Measurements from ENCODE around the gene COG2. TPM values are rescaled to one million over a fixed set of nuclear protein-coding genes. Genes with fewer than 3 reads are reported as not detected.

Gene COG2
- total and polyA plus RNA-seq, 2 of the 13 experiments (the other 11 are each of a cell fraction or from before 2014, with no cell fraction given) = 16.8 to 36.3 TPM

- TF ChIP-seq AHR (CRISPR knock-in tag; IDR thresholded peaks at IDR 0.05) (peak; percentile 67; the same call in 1 of the 2 replicates), TFAP4 (IDR thresholded peaks at IDR 0.05; ENCODE audit: borderline replicate concordance, low read depth) (peak; percentile 80), GLI4 (CRISPR knock-in tag; IDR thresholded peaks at IDR 0.05; ENCODE audit: borderline replicate concordance) (no peak)
Observed at GRCh38 chr1:230713915-230714764, 71.9 kb downstream of the COG2 start, which contains the start of gene AGT (continued).

GRCh38 chr1:230715510-230715909 is 73.2 kb downstream of the COG2 start:
- Histone ChIP-seq H3K4me3 (replicated peaks in 1 of 3; ENCODE audit: insufficient read depth in 1 of 3, low read depth in 2 of 3, low read length in 3 of 3) (no peak overlapping the region; a peak in 1 of 6 replicates), H3K27ac (ENCODE audit: extremely low read length, insufficient read depth, low read length) (peak overlapping the region; percentile 93), H3K4me2 (ENCODE audit: low read depth, low read length) (peak overlapping the region; percentile 97), H3K27me3 (ENCODE audit: control insufficient read depth in 1 of 2, insufficient read depth in 2 of 2, low read length in 2 of 2) (peaks cover 0 to 2% of the 10 kb centered on the region in 2 experiments; a peak in 1 of 5 replicates), H3K79me2 (ENCODE audit: insufficient read depth, low read length) (peaks cover 36% of the 10 kb centered on the region), H3K9me3 (ENCODE audit: low read length) (no peaks in the 10 kb centered on the region), H4K20me1 (ENCODE audit: insufficient read depth, low read length) (peaks cover 28% of the 10 kb centered on the region), H3K9ac (ENCODE audit: insufficient read depth, low read depth, low read length) (peak overlapping the region; percentile 91), H3K4me1 (ENCODE audit: insufficient read depth, low read length) (peaks cover 57% of the 10 kb centered on the region), H3K36me3 (replicated peaks in 1 of 2; ENCODE audit: control insufficient read depth in 1 of 2, insufficient read depth in 2 of 2, low read length in 2 of 2) (peaks cover 1 to 5% of the 10 kb centered on the region in 2 experiments; a peak in 2 of 5 replicates), H2AFZ (ENCODE audit: low read length) (no peak overlapping the region)
- ATAC-seq (no peak), FAIRE-seq (peak; percentile 68), DNase-seq (ENCODE audit: low spot score) (peak; percentile 63)
- intact Hi-C loops (cut with micrococcal nuclease; ENCODE audit: unreplicated experiment) = loop anchor here (2.0 to 10.0 kb wide), 3 partner anchors 13 to 259 kb away; partner anchors contain the start of genes ARV1 and TTC13
- no TSS peak for BruUV-seq (replicated peaks)
- ChIA-PET CTCF (ENCODE audit: low intra/inter-chr PET ratio, low total read pairs) (interaction anchor here (1.5 kb wide), 1 partner anchor 57 kb away, joined by 6 read pairs; no protein-coding TSS in a partner anchor), POLR2A (interaction anchor here (0.9 to 7.9 kb wide), 7 partner anchors 9 to 74 kb away, joined by 4 to 110 read pairs (median 24); partner anchors contain the start of gene COG2)
- WGBS (ENCODE audit: low lambda C conversion rate) = 17% methylated on average over 3 of the region's 3 CpGs
- in situ Hi-C loops (cut with HindIII; ENCODE audit: extremely low pct_ligation_motif_present, low pct_unique_long_range_greater_than_20kb) = no loop called here
- TF ChIP-seq ZNF660 (CRISPR knock-in tag; IDR thresholded peaks at IDR 0.05; ENCODE audit: borderline replicate concordance, low read depth) (no peak), ZNF251 (CRISPR knock-in tag; IDR thresholded peaks at IDR 0.05) (no peak), TEAD3 (CRISPR knock-in tag; optimal IDR thresholded peaks at IDR 0.05; ENCODE audit: borderline replicate concordance) (peak; percentile 19), ZFX (CRISPR knock-in tag; IDR thresholded peaks at IDR 0.05; ENCODE audit: low read depth) (peak; percentile 23; the same call in 1 of the 2 replicates), SAP130 (CRISPR knock-in tag; IDR thresholded peaks at IDR 0.05; ENCODE audit: low read depth) (no peak), EP300 (IDR thresholded peaks at IDR 0.05; ENCODE audit: low read depth in 2 of 2, low read length in 2 of 2) (peak in 1 of 2 experiments; percentile 22; a peak in 1 of 4 replicates), EP300 (CRISPR knock-in tag; IDR thresholded peaks at IDR 0.05; ENCODE audit: borderline replicate concordance) (no peak), FOSL2 (CRISPR knock-in tag; IDR thresholded peaks at IDR 0.05) (0 out of 2 replicates have a peak, but pooled peaks have one; percentile 4), KDM4B (CRISPR knock-in tag; IDR thresholded peaks at IDR 0.05) (no peak), ZNF773 (CRISPR knock-in tag; IDR thresholded peaks at IDR 0.05; ENCODE audit: borderline replicate concordance) (no peak), PPARG (CRISPR knock-in tag; conservative IDR thresholded peaks at IDR 0.05) (no peak), ATF4 (CRISPR knock-in tag; IDR thresholded peaks at IDR 0.05) (no peak)
- TF ChIP-seq, protein P1, sequence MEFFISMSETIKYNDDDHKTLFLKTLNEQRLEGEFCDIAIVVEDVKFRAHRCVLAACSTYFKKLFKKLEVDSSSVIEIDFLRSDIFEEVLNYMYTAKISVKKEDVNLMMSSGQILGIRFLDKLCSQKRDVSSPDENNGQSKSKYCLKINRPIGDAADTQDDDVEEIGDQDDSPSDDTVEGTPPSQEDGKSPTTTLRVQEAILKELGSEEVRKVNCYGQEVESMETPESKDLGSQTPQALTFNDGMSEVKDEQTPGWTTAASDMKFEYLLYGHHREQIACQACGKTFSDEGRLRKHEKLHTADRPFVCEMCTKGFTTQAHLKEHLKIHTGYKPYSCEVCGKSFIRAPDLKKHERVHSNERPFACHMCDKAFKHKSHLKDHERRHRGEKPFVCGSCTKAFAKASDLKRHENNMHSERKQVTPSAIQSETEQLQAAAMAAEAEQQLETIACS (CRISPR knock-in tag; IDR thresholded peaks at IDR 0.05) = no peak
- TF ChIP-seq, protein P2, sequence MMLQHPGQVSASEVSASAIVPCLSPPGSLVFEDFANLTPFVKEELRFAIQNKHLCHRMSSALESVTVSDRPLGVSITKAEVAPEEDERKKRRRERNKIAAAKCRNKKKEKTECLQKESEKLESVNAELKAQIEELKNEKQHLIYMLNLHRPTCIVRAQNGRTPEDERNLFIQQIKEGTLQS (CRISPR knock-in tag; IDR thresholded peaks at IDR 0.05) = no peak
